Neural cell (in vitro differentiated cells): ENCODE data around the gene MARCHF9.

Experiments
- CTCF ChIP-seq: fragments of 450-650 bp; IDR thresholded peaks from 2 replicates; pipeline ENCODE4 v1.5.1; 2014; ENCODE audit warnings: antibody characterized with exemption, mild to moderate bottlenecking, moderate library complexity; ENCODE audit not compliant: poor library complexity, severe bottlenecking
- EZH2 ChIP-seq: fragments of 200-600, 300-800 bp; shearing (Covaris generic), sonication (generic); IDR thresholded peaks from 2 replicates; pipeline ENCODE4 v1.6.1; 2014; ENCODE audit warnings: antibody characterized with exemption, low read length, borderline replicate concordance, mild to moderate bottlenecking; ENCODE audit not compliant: insufficient read depth, poor library complexity, severe bottlenecking
- RAD21 ChIP-seq: fragments of 450-650 bp; conservative IDR thresholded peaks from 2 replicates; pipeline ENCODE4 v1.6.1; 2014; ENCODE audit warnings: antibody characterized with exemption, mild to moderate bottlenecking, moderate library complexity
- REST ChIP-seq: IDR thresholded peaks from 2 replicates; pipeline ENCODE4 v1.6.1; 2012; ENCODE audit warnings: borderline replicate concordance
- SMC3 ChIP-seq: fragments of 450-650 bp; conservative IDR thresholded peaks from 2 replicates; pipeline ENCODE4 v1.6.1; 2014; ENCODE audit warnings: antibody characterized with exemption, mild to moderate bottlenecking, moderate library complexity; ENCODE audit not compliant: poor library complexity

GRCh38 chr12:57736741-57737466 lies 18.0 kb upstream of the MARCHF9 start:
- TF ChIP-seq EZH2 (no peak), RAD21 (no peak), CTCF (no peak), SMC3 (no peak), REST (no peak)
